Liver (tissue), 9 donors: ENCODE measurements around the gene CORT. TPM values are rescaled to one million over a fixed set of nuclear protein-coding genes. Genes with fewer than 3 reads are reported as not detected.

Experiments used
- DNase-seq: peaks from one replicate; pipeline ENCODE4 v3.0.0-alpha.2; 2017; ENCODE audit warnings: low spot score
- H3K27ac ChIP-seq, 2 donors: one replicate each; pipeline ENCODE4 v1.7.0; 2013; ENCODE audit warnings: inconsistent platforms in 2 of 2, low read length in 2 of 2, control low read depth in 1 of 2, low read depth in 1 of 2, mild to moderate bottlenecking in 1 of 2
- H3K27me3 ChIP-seq, 4 donors: one replicate each; pipeline versions ENCODE4 v1.6.1 to v1.7.0; 2013; ENCODE audit warnings: low read length in 3 of 4, inconsistent platforms in 1 of 4, mild to moderate bottlenecking in 1 of 4, moderate library complexity in 1 of 4; ENCODE audit not compliant: control insufficient read depth in 4 of 4, insufficient read depth in 4 of 4
- H3K36me3 ChIP-seq, 4 donors: one replicate each; pipeline versions ENCODE4 v1.6.1 to v1.7.0; 2013; ENCODE audit warnings: low read length in 3 of 4, mild to moderate bottlenecking in 3 of 4, low read depth in 1 of 4, moderate library complexity in 1 of 4; ENCODE audit not compliant: control insufficient read depth in 4 of 4, insufficient read depth in 3 of 4
- H3K4me1 ChIP-seq, 4 donors: one replicate each; pipeline versions ENCODE4 v1.6.1 to v1.7.0; 2013; ENCODE audit warnings: low read length in 3 of 4, mild to moderate bottlenecking in 3 of 4, moderate library complexity in 1 of 4; ENCODE audit not compliant: control insufficient read depth in 4 of 4, insufficient read depth in 4 of 4
- H3K4me3 ChIP-seq, 3 donors: one replicate each; pipeline versions ENCODE4 v1.6.1 to v1.7.0; 2013; ENCODE audit warnings: low read length in 3 of 3, control low read depth in 1 of 3, low read depth in 1 of 3, mild to moderate bottlenecking in 1 of 3
- H3K9ac ChIP-seq, 2 donors: one replicate each; pipeline ENCODE4 v1.7.0; 2013; ENCODE audit warnings: low read length in 2 of 2, mild to moderate bottlenecking in 2 of 2, moderate library complexity in 2 of 2, control low read depth in 1 of 2, low read depth in 1 of 2
- H3K9me3 ChIP-seq, 4 donors: one replicate each; pipeline versions ENCODE4 v1.6.1 to v1.7.0; 2013; ENCODE audit warnings: low read length in 3 of 4; ENCODE audit not compliant: control insufficient read depth in 4 of 4
- CTCF ChIP-seq: fragments of 150-350 bp; IDR thresholded peaks from 2 replicates; pipeline ENCODE4 v1.5.1; 2017; ENCODE audit warnings: improper control_type of control experiment, low read depth, low read length; ENCODE audit not compliant: missing input control
- EGR1 ChIP-seq, 2 donors: IDR thresholded peaks; 2 replicates each; pipeline ENCODE4 v1.6.1; 2016 to 2018; ENCODE audit warnings: antibody characterized with exemption in 2 of 2, low read depth in 2 of 2
- FOXA1 ChIP-seq: IDR thresholded peaks from 2 replicates; pipeline ENCODE4 v1.6.1; 2016; ENCODE audit warnings: antibody characterized with exemption
- FOXA2 ChIP-seq: IDR thresholded peaks from 2 replicates; pipeline ENCODE4 v1.6.1; 2016; ENCODE audit warnings: antibody characterized with exemption
- HNF4A ChIP-seq, 2 donors: conservative IDR thresholded peaks; 2 replicates each; pipeline ENCODE4 v1.6.1; 2016; ENCODE audit warnings: antibody characterized with exemption in 2 of 2, mild to moderate bottlenecking in 2 of 2
- JUND ChIP-seq, 2 donors: IDR thresholded peaks; 2 replicates each; pipeline ENCODE4 v1.6.1; 2016; ENCODE audit warnings: antibody characterized with exemption in 2 of 2
- RXRA ChIP-seq, 2 donors: IDR thresholded peaks; 2 replicates each; pipeline ENCODE4 v1.6.1; 2017 to 2018; ENCODE audit warnings: antibody characterized with exemption in 2 of 2, mild to moderate bottlenecking in 1 of 2
- SP1 ChIP-seq: IDR thresholded peaks from 2 replicates; pipeline ENCODE4 v1.6.1; 2018; ENCODE audit warnings: antibody characterized with exemption, mild to moderate bottlenecking
- YY1 ChIP-seq: IDR thresholded peaks from 2 replicates; pipeline ENCODE4 v1.6.1; 2016; ENCODE audit warnings: antibody characterized with exemption, mild to moderate bottlenecking
- WGBS: extraction: QIAGEN DNeasy Blood & Tissue Kit; methylation state at CpG from one replicate; pipeline ENCODE4 v1.1.7; 2013; 5-methylcytosine and 5-hydroxymethylcytosine counted together
- polyA plus RNA-seq, 2 donors: library from polyadenylated mRNA; stranded (reverse) in 1 of 2; unstranded in 1 of 2; fragments of 200-250 nt in 1 of 2; fragments of >200 nt in 1 of 2; fragmentation: Nextera tagmentation in 1 of 2; extraction: Ambion mirVana in 1 of 2; gene quantifications; one replicate each; pipeline versions ENCODE4 v1.2.1 to v1.2.3, GENCODE V29; 2013 to 2015
- total RNA-seq, 2 donors: library from RNA; depleted of rRNA; stranded (reverse); fragments of >200 nt; gene quantifications; one replicate each; pipeline ENCODE4 v1.2.3, GENCODE V29; 2014
- TF ChIP-seq, protein P1 (sequence below): IDR thresholded peaks from 2 replicates; pipeline ENCODE4 v1.6.1; 2016; ENCODE audit warnings: antibody characterized with exemption
- TF ChIP-seq, protein P2 (sequence below): IDR thresholded peaks from 2 replicates; pipeline ENCODE4 v1.6.1; 2016; ENCODE audit warnings: antibody characterized with exemption
- donor health status: healthy.
- donor health status: healthy.
- donor health status: healthy.
- donor health status: healthy.
- donor health status: healthy.

The CORT gene
- total and polyA plus RNA-seq, 4 donors, result 0.05 to 0.28 (median 0.13) TPM

GRCh38 chr1:10474613-10475507 lies 25.0 kb downstream of the CORT start, which contains the start of gene PEX14 (continued):
- TF ChIP-seq EGR1 (IDR thresholded peaks at IDR 0.05; ENCODE audit: low read depth in 2 of 2), result no peak
- TF ChIP-seq FOXA2, result no peak

DNA sequence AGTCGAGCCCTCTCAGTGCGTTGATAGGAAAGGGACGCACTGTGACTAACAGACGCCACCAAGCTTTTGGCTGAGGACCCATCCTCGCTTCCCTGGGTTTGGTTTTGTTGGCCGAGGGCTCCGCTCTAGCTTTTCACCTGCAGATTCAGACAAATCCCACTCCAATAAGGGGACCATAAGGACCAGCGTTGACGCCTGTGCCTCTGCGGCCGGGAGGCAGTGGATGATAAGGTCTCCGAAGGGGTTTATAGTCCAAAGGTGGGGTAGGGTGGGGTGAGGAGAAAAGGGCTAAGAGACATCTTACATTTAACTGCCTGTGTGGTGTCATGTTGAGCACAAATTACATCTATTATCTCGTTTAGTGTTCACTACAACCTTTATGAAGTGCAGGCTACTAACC lies 25.7 kb downstream of the CORT start:
- Histone ChIP-seq H3K9ac (peak overlapping the region; percentile 56 to 94), H3K4me1 (peaks cover 7 to 56% (median 45%) of the 10 kb centered on the region in 4 donors), H3K27me3 (no peaks in the 10 kb centered on the region), H3K27ac (peak overlapping the region; percentile 64 to 83), H3K36me3 (peaks cover 0 to 4% (median 0%) of the 10 kb centered on the region in 4 donors), H3K4me3 (peak overlapping the region; percentile 86 to 96 (median 91)), H3K9me3 (no peaks in the 10 kb centered on the region)
- TF ChIP-seq YY1 (no peak), SP1 (no peak), CTCF (no peak), FOXA1 (no peak), RXRA (IDR thresholded peaks at IDR 0.05) (no peak), JUND (IDR thresholded peaks at IDR 0.05) (no peak), FOXA2 (no peak), HNF4A (conservative IDR thresholded peaks at IDR 0.05) (no peak)
- TF ChIP-seq, protein P1, sequence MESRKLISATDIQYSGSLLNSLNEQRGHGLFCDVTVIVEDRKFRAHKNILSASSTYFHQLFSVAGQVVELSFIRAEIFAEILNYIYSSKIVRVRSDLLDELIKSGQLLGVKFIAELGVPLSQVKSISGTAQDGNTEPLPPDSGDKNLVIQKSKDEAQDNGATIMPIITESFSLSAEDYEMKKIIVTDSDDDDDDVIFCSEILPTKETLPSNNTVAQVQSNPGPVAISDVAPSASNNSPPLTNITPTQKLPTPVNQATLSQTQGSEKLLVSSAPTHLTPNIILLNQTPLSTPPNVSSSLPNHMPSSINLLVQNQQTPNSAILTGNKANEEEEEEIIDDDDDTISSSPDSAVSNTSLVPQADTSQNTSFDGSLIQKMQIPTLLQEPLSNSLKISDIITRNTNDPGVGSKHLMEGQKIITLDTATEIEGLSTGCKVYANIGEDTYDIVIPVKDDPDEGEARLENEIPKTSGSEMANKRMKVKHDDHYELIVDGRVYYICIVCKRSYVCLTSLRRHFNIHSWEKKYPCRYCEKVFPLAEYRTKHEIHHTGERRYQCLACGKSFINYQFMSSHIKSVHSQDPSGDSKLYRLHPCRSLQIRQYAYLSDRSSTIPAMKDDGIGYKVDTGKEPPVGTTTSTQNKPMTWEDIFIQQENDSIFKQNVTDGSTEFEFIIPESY, result no peak
- TF ChIP-seq, protein P2, sequence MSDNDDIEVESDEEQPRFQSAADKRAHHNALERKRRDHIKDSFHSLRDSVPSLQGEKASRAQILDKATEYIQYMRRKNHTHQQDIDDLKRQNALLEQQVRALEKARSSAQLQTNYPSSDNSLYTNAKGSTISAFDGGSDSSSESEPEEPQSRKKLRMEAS, result no peak
- 1% methylated on average over 13 of the region's 13 CpGs for WGBS
- no peak for DNase-seq

DNA sequence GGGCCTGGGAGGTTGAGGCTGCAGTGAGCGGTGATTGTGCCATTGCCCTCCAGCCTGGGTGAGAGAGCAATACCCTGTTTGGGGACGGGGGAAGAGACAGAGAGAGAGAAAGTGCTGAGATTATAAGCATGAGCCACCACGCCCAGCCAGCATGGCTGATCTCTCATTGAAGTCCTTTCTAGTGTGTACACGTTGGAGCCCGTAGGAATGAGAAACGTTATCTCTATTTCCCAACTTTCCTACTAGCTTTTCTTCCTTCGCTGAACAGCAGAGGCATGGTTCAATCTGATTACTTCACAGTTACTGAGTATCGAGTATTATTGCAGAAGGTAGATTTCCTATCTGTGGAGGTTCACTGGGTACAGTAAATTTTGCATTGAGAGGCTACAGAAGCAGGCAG lies 29.5 kb downstream of the CORT start:
- no peak for DNase-seq

More for the DNA sequence above, 29.5 kb downstream of the CORT start:
- H3K27ac ChIP-seq, result no peak overlapping the region
- no peak overlapping the region for H3K4me3 ChIP-seq
- no peak overlapping the region for H3K9ac ChIP-seq
- no peaks in the 10 kb centered on the region for H3K9me3 ChIP-seq
- TF ChIP-seq HNF4A (conservative IDR thresholded peaks at IDR 0.05) (peak; percentile 18), CTCF (no peak)
- H3K36me3 ChIP-seq, result peaks cover 0 to 4% (median 0%) of the 10 kb centered on the region in 4 donors
- peaks cover 7 to 39% (median 32%) of the 10 kb centered on the region in 4 donors for H3K4me1 ChIP-seq
- 52% methylated on average over 8 of the region's 8 CpGs for WGBS
- H3K27me3 ChIP-seq, result no peaks in the 10 kb centered on the region
